GM12878 (cell line): Measurements from ENCODE around the gene ABHD3. TPM values are rescaled to one million over a fixed set of nuclear protein-coding genes. Genes with fewer than 3 reads are reported as not detected.

Experiments used
- ATF7 ChIP-seq: fragments of 450-650 bp; IDR thresholded peaks from 2 replicates; pipeline ENCODE4 v1.6.1; 2016; ENCODE audit warnings: low read depth, mild to moderate bottlenecking
- CBFB ChIP-seq: IDR thresholded peaks from 2 replicates; pipeline ENCODE4 v1.6.1; 2016; ENCODE audit warnings: antibody characterized with exemption, low read depth
- CBX3 ChIP-seq: fragments of 200-600 bp; sonication (generic); IDR thresholded peaks from 2 replicates; pipeline ENCODE4 v1.6.1; 2016; ENCODE audit warnings: low read depth, borderline replicate concordance
- CHD1 ChIP-seq: IDR thresholded peaks from 2 replicates; pipeline ENCODE4 v1.6.1; 2012; ENCODE audit warnings: low read depth, low read length, improper control_type of control experiment
- ESRRA ChIP-seq: IDR thresholded peaks from 2 replicates; pipeline ENCODE4 v1.6.1; 2012; ENCODE audit warnings: mild to moderate bottlenecking, low read length, improper control_type of control experiment
- ETV6 ChIP-seq, 2 experiments: fragments of 450-650 bp in 1 of 2; IDR thresholded peaks in 1 of 2; conservative IDR thresholded peaks in 1 of 2; 2 replicates each; pipeline ENCODE4 v1.6.1; 2014; ENCODE audit warnings: antibody characterized with exemption in 1 of 2, borderline replicate concordance in 1 of 2, low read depth in 1 of 2, mild to moderate bottlenecking in 1 of 2, moderate library complexity in 1 of 2
- HDAC2 ChIP-seq: fragments of 200-600 bp; sonication (generic); IDR thresholded peaks from 2 replicates; pipeline ENCODE4 v1.6.1; 2017
- HDGF ChIP-seq: fragments of 450-650 bp; IDR thresholded peaks from 2 replicates; pipeline ENCODE4 v1.6.1; 2016; ENCODE audit warnings: antibody characterized with exemption
- PAX5 ChIP-seq: IDR thresholded peaks from 2 replicates; pipeline ENCODE4 v1.6.1; 2011; ENCODE audit warnings: low read depth, low read length, borderline replicate concordance
- POLR2AphosphoS5 ChIP-seq: IDR thresholded peaks from 2 replicates; pipeline ENCODE4 v1.6.1; 2011; ENCODE audit warnings: mild to moderate bottlenecking, low read length, inconsistent platforms
- SMAD1 ChIP-seq: fragments of 450-650 bp; IDR thresholded peaks from 2 replicates; pipeline ENCODE4 v1.6.1; 2018; ENCODE audit warnings: mild to moderate bottlenecking, low read depth; ENCODE audit not compliant: partially characterized antibody
- SMARCA5 ChIP-seq: fragments of 450-650 bp; IDR thresholded peaks from 2 replicates; pipeline ENCODE4 v1.6.1; 2017; ENCODE audit warnings: mild to moderate bottlenecking
- TAF1 ChIP-seq: IDR thresholded peaks from 2 replicates; pipeline ENCODE4 v1.6.1; 2011; ENCODE audit warnings: mild to moderate bottlenecking, low read depth, low read length, borderline replicate concordance
- WRNIP1 ChIP-seq: IDR thresholded peaks from 2 replicates; pipeline ENCODE4 v1.6.1; 2011; ENCODE audit warnings: low read depth, low read length, improper control_type of control experiment, borderline replicate concordance
- ZNF24 ChIP-seq: fragments of 450-650 bp; IDR thresholded peaks from 2 replicates; pipeline ENCODE4 v1.6.1; 2017; ENCODE audit warnings: antibody characterized with exemption, mild to moderate bottlenecking
- ZSCAN29 ChIP-seq: fragments of 450-650 bp; IDR thresholded peaks from 2 replicates; pipeline ENCODE4 v1.6.1; 2017; ENCODE audit warnings: mild to moderate bottlenecking, moderate library complexity
- polyA plus RNA-seq, 11 experiments: library from polyadenylated mRNA; depleted of rRNA in 4 of 11; unstranded in 6 of 11; stranded (reverse) in 5 of 11; fragments of >200 nt; fragmentation: Nextera tagmentation in 4 of 11; fragmentation: Illumina TruSeq in 1 of 11; extraction: Ambion mirVana in 4 of 11; extraction: Trizol in 1 of 11; gene quantifications; 1 replicate in 1 of 11; 2 replicates in 10 of 11; pipeline versions ENCODE4 v1.2.1 to v1.2.3, GENCODE V29; 2011 to 2016; ENCODE audit warnings: inconsistent platforms in 2 of 11, missing spikeins in 2 of 11, low read depth in 1 of 11
- total RNA-seq, 4 experiments: library from RNA; depleted of rRNA in 3 of 4; stranded (reverse); fragments of >200 nt in 3 of 4; fragmentation: Illumina TruSeq in 1 of 4; extraction: Trizol in 1 of 4; gene quantifications; 2 replicates each; pipeline versions ENCODE4 v1.2.1 to v1.2.3, GENCODE V29; 2013 to 2021
- TF ChIP-seq, protein P1 (sequence below): IDR thresholded peaks from 2 replicates; pipeline ENCODE4 v1.6.1; 2011; ENCODE audit warnings: mild to moderate bottlenecking, low read depth, low read length, moderate library complexity; ENCODE audit not compliant: insufficient replicate concordance
- TF ChIP-seq, protein P2 (sequence below): fragments of 450-650 bp; conservative IDR thresholded peaks from 2 replicates; pipeline ENCODE4 v1.6.1; 2017; ENCODE audit warnings: mild to moderate bottlenecking, moderate library complexity
- TF ChIP-seq, protein P3 (sequence below): fragments of 450-650 bp; IDR thresholded peaks from 2 replicates; pipeline ENCODE4 v1.6.1; 2018; ENCODE audit warnings: mild to moderate bottlenecking, low read depth, moderate library complexity; ENCODE audit not compliant: partially characterized antibody
- TF ChIP-seq, protein P4 (sequence below): fragments of 150-350 bp; IDR thresholded peaks from 2 replicates; pipeline ENCODE4 v1.6.1; 2016; ENCODE audit warnings: low read depth, low read length
- TF ChIP-seq, protein P5 (sequence below): IDR thresholded peaks from 2 replicates; pipeline ENCODE4 v1.6.1; 2011; ENCODE audit warnings: low read depth, low read length, improper control_type of control experiment, borderline replicate concordance

The ABHD3 gene
- total and polyA plus RNA-seq, 10 of the 15 experiments (the other 5 are each of a cell fraction or from before 2014, with no cell fraction given), result 4.9 to 49.8 (median 18.3) TPM

DNA sequence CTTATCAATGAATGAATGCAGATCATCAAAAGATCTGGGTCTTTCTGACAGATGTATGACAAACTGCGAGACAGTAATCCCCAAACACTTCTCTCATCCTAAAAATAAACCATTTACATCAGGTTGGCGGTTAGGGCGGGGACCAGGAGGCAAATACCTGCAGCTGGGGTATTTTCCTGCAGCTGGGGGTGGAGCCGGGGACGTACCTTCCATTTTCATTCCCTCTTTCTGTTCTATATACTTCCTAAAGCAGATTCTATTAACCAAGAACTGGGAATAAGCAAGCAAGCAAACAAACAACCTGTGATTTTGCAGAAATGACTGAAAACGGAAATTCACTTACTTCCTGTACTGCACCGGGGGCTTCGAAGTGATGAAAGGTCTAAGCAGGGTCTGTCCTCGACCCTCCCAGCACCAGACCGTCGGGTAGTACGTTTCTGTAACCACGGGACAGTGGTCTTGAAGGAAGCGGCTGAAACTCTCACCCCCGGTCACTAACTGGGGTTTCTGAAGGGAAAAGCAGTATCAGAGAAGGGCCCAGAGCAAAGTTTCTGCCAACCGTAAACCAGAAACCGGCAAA, 1.2 kb downstream of the ABHD3 start (continued):
- TF ChIP-seq CHD1 (no peak), ETV6 (conservative IDR thresholded peaks at IDR 0.05 in 1 of 2, IDR thresholded peaks at IDR 0.05 in 1 of 2; ENCODE audit: borderline replicate concordance in 1 of 2, low read depth in 1 of 2) (peak in 1 of 2 experiments; percentile 60; a peak in 1 of 4 replicates), PAX5 (no peak), WRNIP1 (no peak), HDGF (no peak), SMARCA5 (no peak), ZSCAN29 (no peak), HDAC2 (no peak), ZNF24 (no peak), POLR2AphosphoS5 (0 out of 2 replicates have a peak, but pooled peaks have one; percentile 40), ESRRA (no peak), ATF7 (no peak), TAF1 (no peak), SMAD1 (no peak), CBX3 (no peak), CBFB (peak; percentile 6; the same call in 1 of the 2 replicates)
- TF ChIP-seq, protein P1, sequence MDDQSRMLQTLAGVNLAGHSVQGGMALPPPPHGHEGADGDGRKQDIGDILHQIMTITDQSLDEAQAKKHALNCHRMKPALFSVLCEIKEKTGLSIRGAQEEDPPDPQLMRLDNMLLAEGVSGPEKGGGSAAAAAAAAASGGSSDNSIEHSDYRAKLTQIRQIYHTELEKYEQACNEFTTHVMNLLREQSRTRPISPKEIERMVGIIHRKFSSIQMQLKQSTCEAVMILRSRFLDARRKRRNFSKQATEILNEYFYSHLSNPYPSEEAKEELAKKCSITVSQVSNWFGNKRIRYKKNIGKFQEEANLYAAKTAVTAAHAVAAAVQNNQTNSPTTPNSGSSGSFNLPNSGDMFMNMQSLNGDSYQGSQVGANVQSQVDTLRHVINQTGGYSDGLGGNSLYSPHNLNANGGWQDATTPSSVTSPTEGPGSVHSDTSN, result no peak
- TF ChIP-seq, protein P2, sequence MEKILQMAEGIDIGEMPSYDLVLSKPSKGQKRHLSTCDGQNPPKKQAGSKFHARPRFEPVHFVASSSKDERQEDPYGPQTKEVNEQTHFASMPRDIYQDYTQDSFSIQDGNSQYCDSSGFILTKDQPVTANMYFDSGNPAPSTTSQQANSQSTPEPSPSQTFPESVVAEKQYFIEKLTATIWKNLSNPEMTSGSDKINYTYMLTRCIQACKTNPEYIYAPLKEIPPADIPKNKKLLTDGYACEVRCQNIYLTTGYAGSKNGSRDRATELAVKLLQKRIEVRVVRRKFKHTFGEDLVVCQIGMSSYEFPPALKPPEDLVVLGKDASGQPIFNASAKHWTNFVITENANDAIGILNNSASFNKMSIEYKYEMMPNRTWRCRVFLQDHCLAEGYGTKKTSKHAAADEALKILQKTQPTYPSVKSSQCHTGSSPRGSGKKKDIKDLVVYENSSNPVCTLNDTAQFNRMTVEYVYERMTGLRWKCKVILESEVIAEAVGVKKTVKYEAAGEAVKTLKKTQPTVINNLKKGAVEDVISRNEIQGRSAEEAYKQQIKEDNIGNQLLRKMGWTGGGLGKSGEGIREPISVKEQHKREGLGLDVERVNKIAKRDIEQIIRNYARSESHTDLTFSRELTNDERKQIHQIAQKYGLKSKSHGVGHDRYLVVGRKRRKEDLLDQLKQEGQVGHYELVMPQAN, result no peak
- TF ChIP-seq, protein P3, sequence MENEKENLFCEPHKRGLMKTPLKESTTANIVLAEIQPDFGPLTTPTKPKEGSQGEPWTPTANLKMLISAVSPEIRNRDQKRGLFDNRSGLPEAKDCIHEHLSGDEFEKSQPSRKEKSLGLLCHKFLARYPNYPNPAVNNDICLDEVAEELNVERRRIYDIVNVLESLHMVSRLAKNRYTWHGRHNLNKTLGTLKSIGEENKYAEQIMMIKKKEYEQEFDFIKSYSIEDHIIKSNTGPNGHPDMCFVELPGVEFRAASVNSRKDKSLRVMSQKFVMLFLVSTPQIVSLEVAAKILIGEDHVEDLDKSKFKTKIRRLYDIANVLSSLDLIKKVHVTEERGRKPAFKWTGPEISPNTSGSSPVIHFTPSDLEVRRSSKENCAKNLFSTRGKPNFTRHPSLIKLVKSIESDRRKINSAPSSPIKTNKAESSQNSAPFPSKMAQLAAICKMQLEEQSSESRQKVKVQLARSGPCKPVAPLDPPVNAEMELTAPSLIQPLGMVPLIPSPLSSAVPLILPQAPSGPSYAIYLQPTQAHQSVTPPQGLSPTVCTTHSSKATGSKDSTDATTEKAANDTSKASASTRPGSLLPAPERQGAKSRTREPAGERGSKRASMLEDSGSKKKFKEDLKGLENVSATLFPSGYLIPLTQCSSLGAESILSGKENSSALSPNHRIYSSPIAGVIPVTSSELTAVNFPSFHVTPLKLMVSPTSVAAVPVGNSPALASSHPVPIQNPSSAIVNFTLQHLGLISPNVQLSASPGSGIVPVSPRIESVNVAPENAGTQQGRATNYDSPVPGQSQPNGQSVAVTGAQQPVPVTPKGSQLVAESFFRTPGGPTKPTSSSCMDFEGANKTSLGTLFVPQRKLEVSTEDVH, result no peak
- TF ChIP-seq, protein P4, sequence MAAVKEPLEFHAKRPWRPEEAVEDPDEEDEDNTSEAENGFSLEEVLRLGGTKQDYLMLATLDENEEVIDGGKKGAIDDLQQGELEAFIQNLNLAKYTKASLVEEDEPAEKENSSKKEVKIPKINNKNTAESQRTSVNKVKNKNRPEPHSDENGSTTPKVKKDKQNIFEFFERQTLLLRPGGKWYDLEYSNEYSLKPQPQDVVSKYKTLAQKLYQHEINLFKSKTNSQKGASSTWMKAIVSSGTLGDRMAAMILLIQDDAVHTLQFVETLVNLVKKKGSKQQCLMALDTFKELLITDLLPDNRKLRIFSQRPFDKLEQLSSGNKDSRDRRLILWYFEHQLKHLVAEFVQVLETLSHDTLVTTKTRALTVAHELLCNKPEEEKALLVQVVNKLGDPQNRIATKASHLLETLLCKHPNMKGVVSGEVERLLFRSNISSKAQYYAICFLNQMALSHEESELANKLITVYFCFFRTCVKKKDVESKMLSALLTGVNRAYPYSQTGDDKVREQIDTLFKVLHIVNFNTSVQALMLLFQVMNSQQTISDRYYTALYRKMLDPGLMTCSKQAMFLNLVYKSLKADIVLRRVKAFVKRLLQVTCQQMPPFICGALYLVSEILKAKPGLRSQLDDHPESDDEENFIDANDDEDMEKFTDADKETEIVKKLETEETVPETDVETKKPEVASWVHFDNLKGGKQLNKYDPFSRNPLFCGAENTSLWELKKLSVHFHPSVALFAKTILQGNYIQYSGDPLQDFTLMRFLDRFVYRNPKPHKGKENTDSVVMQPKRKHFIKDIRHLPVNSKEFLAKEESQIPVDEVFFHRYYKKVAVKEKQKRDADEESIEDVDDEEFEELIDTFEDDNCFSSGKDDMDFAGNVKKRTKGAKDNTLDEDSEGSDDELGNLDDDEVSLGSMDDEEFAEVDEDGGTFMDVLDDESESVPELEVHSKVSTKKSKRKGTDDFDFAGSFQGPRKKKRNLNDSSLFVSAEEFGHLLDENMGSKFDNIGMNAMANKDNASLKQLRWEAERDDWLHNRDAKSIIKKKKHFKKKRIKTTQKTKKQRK, result no peak
- TF ChIP-seq, protein P5, sequence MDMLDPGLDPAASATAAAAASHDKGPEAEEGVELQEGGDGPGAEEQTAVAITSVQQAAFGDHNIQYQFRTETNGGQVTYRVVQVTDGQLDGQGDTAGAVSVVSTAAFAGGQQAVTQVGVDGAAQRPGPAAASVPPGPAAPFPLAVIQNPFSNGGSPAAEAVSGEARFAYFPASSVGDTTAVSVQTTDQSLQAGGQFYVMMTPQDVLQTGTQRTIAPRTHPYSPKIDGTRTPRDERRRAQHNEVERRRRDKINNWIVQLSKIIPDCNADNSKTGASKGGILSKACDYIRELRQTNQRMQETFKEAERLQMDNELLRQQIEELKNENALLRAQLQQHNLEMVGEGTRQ, result no peak
